ENCODE data around the gene PLEKHA7. TPM values are rescaled to one million over a fixed set of nuclear protein-coding genes. Genes with fewer than 3 reads are reported as not detected.
A peak's percentile ranks its signal among the peaks of the same experiment; 100 is the strongest.

The PLEKHA7 gene
- polyA plus RNA-seq, 1 donor = 4.0 TPM

- peak; percentile 17 for DNase-seq (ENCODE audit: low read depth)
These were observed 275.0 kb downstream of the PLEKHA7 start for GRCh38 chr11:16738947-16739815.

GRCh38 chr11:16738193-16738946 is 275.8 kb downstream of the PLEKHA7 start, which contains the start of gene C11orf58:
TSS of gene C11orf58 (plus strand) at chr11:16738647. CDS start at chr11:16738779, 132 bp downstream.
- DNase-seq (ENCODE audit: low read depth) = peak; percentile 95

GRCh38 chr11:16737818-16738192 is 276.4 kb downstream of the PLEKHA7 start:
- peak; percentile 14 for DNase-seq (ENCODE audit: low read depth)

Other genes with a start within 250 kb of the PLEKHA7 start
- gene RPS13, start 63.3 kb upstream of the PLEKHA7 start, polyA plus RNA-seq (ENCODE audit: insufficient read length) = 2,034 TPM
- gene PIK3C2A, start 193.6 kb upstream of the PLEKHA7 start, polyA plus RNA-seq (ENCODE audit: insufficient read length) = 18.1 TPM

Measured in forelimb muscle (tissue), 1 donor.